Measurements from ENCODE around the gene ATL2.
"Not testable (repeated sequence)": the region's sequence is repeated elsewhere in the genome, so short reads cannot be mapped to it uniquely, and the experiment has no call there.

ATL2 gene

GRCh38 chr2:38390947-38391346 is 13.9 kb upstream of the ATL2 start:
- no peak for DNase-seq (ENCODE audit: low read depth in 2 of 2)

GRCh38 chr2:38387887-38388286 is 10.8 kb upstream of the ATL2 start:
- DNase-seq (ENCODE audit: low read depth in 2 of 2), result no peak

- DNase-seq (ENCODE audit: low read depth in 2 of 2), result no peak
Measured at GRCh38 chr2:38386821-38387220, 9.7 kb upstream of the ATL2 start.

GRCh38 chr2:38386377-38386776 is 9.3 kb upstream of the ATL2 start:
- DNase-seq (ENCODE audit: low read depth in 2 of 2), result no peak

- no peak for DNase-seq (ENCODE audit: low read depth in 2 of 2)
Measured at GRCh38 chr2:38384338-38384737, 7.3 kb upstream of the ATL2 start.

- not testable (repeated sequence) for DNase-seq (ENCODE audit: low read depth in 2 of 2)
Measured at GRCh38 chr2:38383741-38384140, 6.7 kb upstream of the ATL2 start.

- DNase-seq (ENCODE audit: low read depth in 2 of 2), result no peak
Measured at GRCh38 chr2:38381381-38382143, 4.5 kb upstream of the ATL2 start.

GRCh38 chr2:38380397-38381130 is 3.5 kb upstream of the ATL2 start:
- no peak for DNase-seq (ENCODE audit: low read depth in 2 of 2)

- peak; percentile 19 to 26 for DNase-seq (ENCODE audit: low read depth in 2 of 2)
Measured at GRCh38 chr2:38376346-38377049, 575 bp downstream of the ATL2 start.

- no peak for DNase-seq (ENCODE audit: low read depth in 2 of 2)
Measured at GRCh38 chr2:38375696-38376345, 1.3 kb downstream of the ATL2 start.

- DNase-seq (ENCODE audit: low read depth in 2 of 2), result no peak
Measured at GRCh38 chr2:38374984-38375383, 2.1 kb downstream of the ATL2 start.

GRCh38 chr2:38371235-38371634 is 5.8 kb downstream of the ATL2 start:
- no peak for DNase-seq (ENCODE audit: low read depth in 2 of 2)

- DNase-seq (ENCODE audit: low read depth in 2 of 2), result no peak
Measured at GRCh38 chr2:38370664-38371063, 6.4 kb downstream of the ATL2 start.

- DNase-seq (ENCODE audit: low read depth in 2 of 2), result no peak
Measured at GRCh38 chr2:38362232-38362631, 14.8 kb downstream of the ATL2 start.

GRCh38 chr2:38360177-38360576 is 16.9 kb downstream of the ATL2 start:
- no peak for DNase-seq (ENCODE audit: low read depth in 2 of 2)

- DNase-seq (ENCODE audit: low read depth in 2 of 2), result no peak
Measured at GRCh38 chr2:38353402-38353801, 23.7 kb downstream of the ATL2 start.

- no peak for DNase-seq (ENCODE audit: low read depth in 2 of 2)
Measured at GRCh38 chr2:38352336-38352735, 24.7 kb downstream of the ATL2 start.

GRCh38 chr2:38345323-38346038 is 31.6 kb downstream of the ATL2 start:
- DNase-seq (ENCODE audit: low read depth in 2 of 2), result no peak

GRCh38 chr2:38344813-38345212 is 32.3 kb downstream of the ATL2 start:
- no peak for DNase-seq (ENCODE audit: low read depth in 2 of 2)

- no peak for DNase-seq (ENCODE audit: low read depth in 2 of 2)
Measured at GRCh38 chr2:38343212-38343611, 33.9 kb downstream of the ATL2 start.

GRCh38 chr2:38336621-38337020 is 40.5 kb downstream of the ATL2 start:
- no peak for DNase-seq (ENCODE audit: low read depth in 2 of 2)

GRCh38 chr2:38330754-38331153 is 46.3 kb downstream of the ATL2 start:
- DNase-seq (ENCODE audit: low read depth in 2 of 2), result no peak
